GM19438 (cell line): Measurements from ENCODE around the gene B3GNT4.
"Not testable (repeated sequence)": the region's sequence is repeated elsewhere in the genome, so short reads cannot be mapped to it uniquely, and the experiment has no call there.

Experiments
- ATAC-seq: cut with Tn5 transposase; IDR thresholded peaks from one replicate; pipeline ENCODE4 v1.9.1; 2021; ENCODE audit warnings: low read depth; ENCODE audit not compliant: unreplicated experiment

Gene B3GNT4

GRCh38 chr12:122185494-122186082 lies 17.9 kb upstream of the B3GNT4 start:
- no peak for ATAC-seq

GRCh38 chr12:122187466-122187865 lies 16.0 kb upstream of the B3GNT4 start:
- ATAC-seq, result no peak

GRCh38 chr12:122189626-122190475 lies 13.7 kb upstream of the B3GNT4 start:
- no peak for ATAC-seq

GRCh38 chr12:122190842-122191668 lies 12.5 kb upstream of the B3GNT4 start:
- ATAC-seq, result no peak

GRCh38 chr12:122192441-122192840 lies 11.1 kb upstream of the B3GNT4 start:
- no peak for ATAC-seq

- no peak for ATAC-seq
Measured at GRCh38 chr12:122194804-122195203, 8.7 kb upstream of the B3GNT4 start.

GRCh38 chr12:122195405-122195804 lies 8.1 kb upstream of the B3GNT4 start:
- ATAC-seq, result no peak

GRCh38 chr12:122197612-122197966 lies 5.9 kb upstream of the B3GNT4 start:
- no peak for ATAC-seq

- ATAC-seq, result no peak
Measured at GRCh38 chr12:122199484-122200355, 3.8 kb upstream of the B3GNT4 start.

GRCh38 chr12:122200541-122201175 lies 2.9 kb upstream of the B3GNT4 start:
- ATAC-seq, result no peak

- ATAC-seq, result no peak
Measured at GRCh38 chr12:122201381-122201780, 2.1 kb upstream of the B3GNT4 start.

GRCh38 chr12:122202017-122202416 lies 1.5 kb upstream of the B3GNT4 start:
- no peak for ATAC-seq

GRCh38 chr12:122202811-122203210 lies 698 bp upstream of the B3GNT4 start:
- ATAC-seq, result not testable (repeated sequence)

GRCh38 chr12:122204167-122205052 lies 901 bp downstream of the B3GNT4 start:
- peak; percentile 19 for ATAC-seq

- ATAC-seq, result no peak
Measured at GRCh38 chr12:122205053-122205925, 1.8 kb downstream of the B3GNT4 start.

GRCh38 chr12:122206111-122206881 lies 2.8 kb downstream of the B3GNT4 start:
- ATAC-seq, result no peak

GRCh38 chr12:122206976-122207375 lies 3.5 kb downstream of the B3GNT4 start:
- ATAC-seq, result no peak
